Measurements from ENCODE around the gene ZNF724. TPM values are rescaled to one million over a fixed set of nuclear protein-coding genes. Genes with fewer than 3 reads are reported as not detected.

ZNF724 gene
- total and polyA plus RNA-seq, 2 of the 8 experiments (the other 6 are each of a cell fraction or from before 2014, with no cell fraction given) = 8.7 to 67.2 TPM

DNA sequence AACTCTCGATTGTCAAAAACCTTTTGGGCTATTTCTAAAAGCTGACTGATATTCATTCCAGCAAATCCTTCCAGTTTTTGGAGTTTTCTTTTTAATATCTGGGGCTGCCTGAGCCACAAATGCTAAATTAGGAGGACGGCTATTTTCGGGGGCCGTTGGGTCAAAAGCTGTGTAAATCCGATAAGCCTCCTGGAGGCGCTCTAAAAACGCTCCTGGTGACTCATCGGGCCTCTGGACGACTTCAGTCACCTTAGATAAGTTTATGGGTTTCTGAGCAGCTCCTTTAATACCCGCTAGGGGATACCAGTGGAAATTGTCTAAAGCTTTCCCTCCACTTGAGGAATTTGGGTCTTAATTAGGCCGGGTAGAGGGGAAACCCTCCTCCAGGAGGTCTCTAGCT is 66.9 kb downstream of the ZNF724 start:
- Histone ChIP-seq H3K9me3 (ENCODE audit: insufficient read depth in 2 of 2, low read depth in 1 of 2, low read length in 1 of 2) (no peaks in the 10 kb centered on the region), H4K8ac (ENCODE audit: extremely low read depth, insufficient read depth, low read length) (no peak overlapping the region), H3K79me1 (ENCODE audit: low read depth, low read length) (no peaks in the 10 kb centered on the region), H3K27ac (ENCODE audit: low read depth, low read length) (no peak overlapping the region), H2AK5ac (ENCODE audit: low read depth, low read length) (no peak overlapping the region), H2BK15ac (ENCODE audit: low read length) (no peak overlapping the region), H3K9ac (replicated peaks in 1 of 4; ENCODE audit: extremely low read depth in 1 of 4, low read depth in 3 of 4, low read length in 3 of 4) (no peak overlapping the region), H3K56ac (replicated peaks; ENCODE audit: insufficient read length, low read depth, low read length) (no peak overlapping the region), H4K5ac (ENCODE audit: insufficient read length, low read depth, low read length) (no peak overlapping the region), H3K36me3 (ENCODE audit: control insufficient read depth in 2 of 4, insufficient read depth in 4 of 4, low read length in 3 of 4) (no peaks in the 10 kb centered on the region), H3K4me1 (replicated peaks in 1 of 4; ENCODE audit: control insufficient read depth in 3 of 4, insufficient read depth in 4 of 4, low read length in 3 of 4) (no peaks in the 10 kb centered on the region), H3K27me3 (replicated peaks in 1 of 4; ENCODE audit: control insufficient read depth in 3 of 4, extremely low read depth in 1 of 4, insufficient read depth in 3 of 4, low read length in 3 of 4) (no peaks in the 10 kb centered on the region), H2BK120ac (replicated peaks; ENCODE audit: low read depth, low read length) (no peak overlapping the region), H3K23ac (ENCODE audit: insufficient read length) (no peak overlapping the region), H2BK12ac (ENCODE audit: low read depth, low read length) (no peak overlapping the region), H3K4me3 (ENCODE audit: extremely low read depth in 1 of 4, insufficient read depth in 2 of 4, low read depth in 3 of 4, low read length in 4 of 4) (no peak overlapping the region), H4K20me1 (replicated peaks in 1 of 2; ENCODE audit: control insufficient read depth in 1 of 2, insufficient read depth in 2 of 2, low read length in 2 of 2) (no peaks in the 10 kb centered on the region), H3K23me2 (ENCODE audit: low read depth, low read length) (no peaks in the 10 kb centered on the region), H3K14ac (ENCODE audit: insufficient read length) (no peak overlapping the region), H2AFZ (ENCODE audit: low read length) (no peak overlapping the region), H3K4me2 (ENCODE audit: insufficient read depth in 1 of 2, low read depth in 2 of 2, low read length in 2 of 2) (no peak overlapping the region), H3K79me2 (ENCODE audit: control insufficient read depth in 1 of 2, insufficient read depth in 2 of 2, low read length in 2 of 2) (no peaks in the 10 kb centered on the region), H3K4ac (replicated peaks; ENCODE audit: insufficient read length, low read depth, low read length) (no peak overlapping the region), H3K18ac (ENCODE audit: extremely low read depth, low read length) (no peak overlapping the region), H4K91ac (replicated peaks; ENCODE audit: insufficient read length, low read length) (no peak overlapping the region), H2BK20ac (ENCODE audit: low read length) (no peak overlapping the region), H2BK5ac (ENCODE audit: low read depth, low read length) (no peak overlapping the region)
- no peak for TF ChIP-seq BCL11A (IDR thresholded peaks at IDR 0.05; ENCODE audit: low read depth in 2 of 2, low read length in 2 of 2)
- no peak for TF ChIP-seq CREB1 (IDR thresholded peaks at IDR 0.05)
- TF ChIP-seq RXRA (IDR thresholded peaks at IDR 0.05; ENCODE audit: insufficient read depth, low read depth, low read length) = no peak
- TF ChIP-seq JUND (IDR thresholded peaks at IDR 0.05; ENCODE audit: low read length) = peak; percentile 66; the same call in 1 of the 2 replicates
- no peak for TF ChIP-seq TEAD4 (IDR thresholded peaks at IDR 0.05; ENCODE audit: low read depth, low read length)
- no peak for TF ChIP-seq EP300 (IDR thresholded peaks at IDR 0.05; ENCODE audit: borderline replicate concordance in 1 of 2, low read depth in 2 of 2, low read length in 2 of 2)
- TF ChIP-seq RAD21 (IDR thresholded peaks at IDR 0.05 in 1 of 2, conservative IDR thresholded peaks at IDR 0.05 in 1 of 2; ENCODE audit: low read depth in 2 of 2, low read length in 2 of 2) = peak; percentile 20 to 45; a peak in 2 of 4 replicates
- TF ChIP-seq, protein P1, sequence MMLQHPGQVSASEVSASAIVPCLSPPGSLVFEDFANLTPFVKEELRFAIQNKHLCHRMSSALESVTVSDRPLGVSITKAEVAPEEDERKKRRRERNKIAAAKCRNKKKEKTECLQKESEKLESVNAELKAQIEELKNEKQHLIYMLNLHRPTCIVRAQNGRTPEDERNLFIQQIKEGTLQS (IDR thresholded peaks at IDR 0.05; ENCODE audit: insufficient read depth, low read depth, low read length) = no peak
- TF ChIP-seq POLR2AphosphoS5 (IDR thresholded peaks at IDR 0.05; ENCODE audit: low read depth, low read length) = no peak
- TF ChIP-seq, protein P2, sequence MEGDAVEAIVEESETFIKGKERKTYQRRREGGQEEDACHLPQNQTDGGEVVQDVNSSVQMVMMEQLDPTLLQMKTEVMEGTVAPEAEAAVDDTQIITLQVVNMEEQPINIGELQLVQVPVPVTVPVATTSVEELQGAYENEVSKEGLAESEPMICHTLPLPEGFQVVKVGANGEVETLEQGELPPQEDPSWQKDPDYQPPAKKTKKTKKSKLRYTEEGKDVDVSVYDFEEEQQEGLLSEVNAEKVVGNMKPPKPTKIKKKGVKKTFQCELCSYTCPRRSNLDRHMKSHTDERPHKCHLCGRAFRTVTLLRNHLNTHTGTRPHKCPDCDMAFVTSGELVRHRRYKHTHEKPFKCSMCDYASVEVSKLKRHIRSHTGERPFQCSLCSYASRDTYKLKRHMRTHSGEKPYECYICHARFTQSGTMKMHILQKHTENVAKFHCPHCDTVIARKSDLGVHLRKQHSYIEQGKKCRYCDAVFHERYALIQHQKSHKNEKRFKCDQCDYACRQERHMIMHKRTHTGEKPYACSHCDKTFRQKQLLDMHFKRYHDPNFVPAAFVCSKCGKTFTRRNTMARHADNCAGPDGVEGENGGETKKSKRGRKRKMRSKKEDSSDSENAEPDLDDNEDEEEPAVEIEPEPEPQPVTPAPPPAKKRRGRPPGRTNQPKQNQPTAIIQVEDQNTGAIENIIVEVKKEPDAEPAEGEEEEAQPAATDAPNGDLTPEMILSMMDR (IDR thresholded peaks at IDR 0.05; ENCODE audit: control extremely low read depth in 1 of 3, insufficient read depth in 1 of 3, low read depth in 1 of 3, low read length in 3 of 3) = peak in 2 of 3 experiments; percentile 27 to 37; a peak in 2 of 4 replicates
- no peak for TF ChIP-seq POLR2A (IDR thresholded peaks at IDR 0.05; ENCODE audit: control extremely low read depth in 1 of 2, low read depth in 2 of 2, low read length in 2 of 2)
- POLR2A ChIA-PET (ENCODE audit: partially characterized antibody) = interaction anchor here (0.6 to 2.1 kb wide), 4 partner anchors 24 to 91 kb away, joined by 3 to 9 read pairs (median 3); partner anchors contain the start of gene ZNF724
- DNase-seq (ENCODE audit: low read depth in 1 of 2, low spot score in 2 of 2) (no peak), FAIRE-seq (no peak)
- WGBS, 2 experiments (ENCODE audit: extremely low coverage in 1 of 2, insufficient coverage in 1 of 2, insufficient read length in 1 of 2, insufficient replicate concordance in 2 of 2, low coverage in 1 of 2, low lambda C conversion rate in 2 of 2, missing lambda C conversion rate in 1 of 2) = 91% methylated on average over 11 of the region's 11 CpGs; no CpG with 5 or more reads in 1 of the 2 experiments
- CTCF ChIA-PET (ENCODE audit: partially characterized antibody) = interaction anchor here (0.7 to 1.1 kb wide), 3 partner anchors 12 to 67 kb away, joined by 3 to 5 read pairs (median 3); partner anchors contain the start of gene ZNF730

Measured in H1 (cell line).